KMS-11 (cell line): ENCODE results near the gene EVC.

Experiments
- H2AFZ ChIP-seq: fragments of 200-600 bp; sonication (generic); 2 replicates; pipeline ENCODE4 v1.6.1; 2016; ENCODE audit warnings: antibody characterized with exemption, mixed run types, low read depth
- H3K27ac ChIP-seq: fragments of 200-600 bp; sonication (generic); 2 replicates; pipeline ENCODE4 v1.6.1; 2016; ENCODE audit warnings: mild to moderate bottlenecking, mixed run types
- H3K27me3 ChIP-seq: fragments of 200-600 bp; sonication (generic); 2 replicates; pipeline ENCODE4 v1.6.1; 2017; ENCODE audit warnings: mild to moderate bottlenecking, low read depth, mixed run types, moderate library complexity; ENCODE audit not compliant: insufficient read depth
- H3K36me3 ChIP-seq: fragments of 200-600 bp; sonication (generic); 2 replicates; pipeline ENCODE4 v1.6.1; 2017; ENCODE audit warnings: mild to moderate bottlenecking, mixed run types; ENCODE audit not compliant: insufficient read depth
- H3K4me1 ChIP-seq: fragments of 200-600 bp; sonication (generic); 2 replicates; pipeline ENCODE4 v1.6.1; 2016; ENCODE audit warnings: mild to moderate bottlenecking, low read depth, mixed run types; ENCODE audit not compliant: poor library complexity, severe bottlenecking
- H3K4me2 ChIP-seq: fragments of 200-600 bp; sonication (generic); 2 replicates; pipeline ENCODE4 v1.7.0; 2016; ENCODE audit warnings: mild to moderate bottlenecking, mixed run types
- H3K4me3 ChIP-seq: fragments of 200-600 bp; sonication (generic); IDR thresholded peaks from 2 replicates; pipeline ENCODE4 v1.6.1; 2017; ENCODE audit warnings: low read depth, low read length, mixed read lengths; ENCODE audit not compliant: insufficient read depth
- H3K79me2 ChIP-seq: fragments of 200-600 bp; sonication (generic); 2 replicates; pipeline ENCODE4 v1.6.1; 2016; ENCODE audit warnings: low read depth, mixed run types; ENCODE audit not compliant: insufficient read depth
- H3K9ac ChIP-seq: fragments of 200-600 bp; sonication (generic); 2 replicates; pipeline ENCODE4 v1.6.1; 2016; ENCODE audit warnings: mild to moderate bottlenecking, mixed run types
- H4K20me1 ChIP-seq: fragments of 200-600 bp; sonication (generic); 2 replicates; pipeline ENCODE4 v1.6.1; 2016; ENCODE audit warnings: mild to moderate bottlenecking, mixed run types; ENCODE audit not compliant: insufficient read depth
- TF ChIP-seq, protein P1 (sequence below): fragments of 200-600 bp; sonication (generic); conservative IDR thresholded peaks from 2 replicates; pipeline ENCODE4 v1.6.1; 2017; ENCODE audit warnings: low read depth, mild to moderate bottlenecking, antibody characterized with exemption, low read length, moderate library complexity, mixed read lengths

EVC gene

DNA sequence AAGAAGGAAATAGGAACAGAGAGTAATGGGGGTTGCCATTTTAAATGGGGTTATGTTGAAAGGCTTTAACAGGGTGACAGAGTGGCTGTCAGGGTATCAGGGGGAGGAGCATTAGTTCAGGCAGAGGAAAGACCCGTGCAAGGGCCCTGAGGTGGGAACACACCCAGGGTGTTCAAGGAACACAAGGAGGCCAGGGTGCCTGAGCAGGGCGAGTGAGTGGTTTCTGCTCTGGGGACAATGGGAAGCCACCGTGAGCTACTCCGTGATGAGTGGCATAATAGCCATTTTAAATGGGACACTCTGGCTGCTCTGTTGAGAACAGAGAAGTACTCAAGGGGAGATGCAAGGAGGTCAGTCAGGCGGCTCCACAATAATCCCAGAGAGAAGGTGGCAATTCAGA is 7.2 kb upstream of the EVC start:
- no peaks in the 10 kb centered on the region; the same call in 1 of the 2 replicates for H3K79me2 ChIP-seq
- no peaks in the 10 kb centered on the region for H3K36me3 ChIP-seq
- H3K27me3 ChIP-seq: no peaks in the 10 kb centered on the region
- H3K9ac ChIP-seq: peak overlapping the region; percentile 6; the same call in 1 of the 2 replicates
- peaks cover 45% of the 10 kb centered on the region for H3K4me1 ChIP-seq
- no peak overlapping the region for H2AFZ ChIP-seq
- no peaks in the 10 kb centered on the region for H4K20me1 ChIP-seq
- peak overlapping the region; percentile 66 for H3K4me2 ChIP-seq
- no peak overlapping the region for H3K4me3 ChIP-seq
- TF ChIP-seq, protein P1, sequence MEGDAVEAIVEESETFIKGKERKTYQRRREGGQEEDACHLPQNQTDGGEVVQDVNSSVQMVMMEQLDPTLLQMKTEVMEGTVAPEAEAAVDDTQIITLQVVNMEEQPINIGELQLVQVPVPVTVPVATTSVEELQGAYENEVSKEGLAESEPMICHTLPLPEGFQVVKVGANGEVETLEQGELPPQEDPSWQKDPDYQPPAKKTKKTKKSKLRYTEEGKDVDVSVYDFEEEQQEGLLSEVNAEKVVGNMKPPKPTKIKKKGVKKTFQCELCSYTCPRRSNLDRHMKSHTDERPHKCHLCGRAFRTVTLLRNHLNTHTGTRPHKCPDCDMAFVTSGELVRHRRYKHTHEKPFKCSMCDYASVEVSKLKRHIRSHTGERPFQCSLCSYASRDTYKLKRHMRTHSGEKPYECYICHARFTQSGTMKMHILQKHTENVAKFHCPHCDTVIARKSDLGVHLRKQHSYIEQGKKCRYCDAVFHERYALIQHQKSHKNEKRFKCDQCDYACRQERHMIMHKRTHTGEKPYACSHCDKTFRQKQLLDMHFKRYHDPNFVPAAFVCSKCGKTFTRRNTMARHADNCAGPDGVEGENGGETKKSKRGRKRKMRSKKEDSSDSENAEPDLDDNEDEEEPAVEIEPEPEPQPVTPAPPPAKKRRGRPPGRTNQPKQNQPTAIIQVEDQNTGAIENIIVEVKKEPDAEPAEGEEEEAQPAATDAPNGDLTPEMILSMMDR: no peak
- H3K27ac ChIP-seq: peak overlapping the region; percentile 56

DNA sequence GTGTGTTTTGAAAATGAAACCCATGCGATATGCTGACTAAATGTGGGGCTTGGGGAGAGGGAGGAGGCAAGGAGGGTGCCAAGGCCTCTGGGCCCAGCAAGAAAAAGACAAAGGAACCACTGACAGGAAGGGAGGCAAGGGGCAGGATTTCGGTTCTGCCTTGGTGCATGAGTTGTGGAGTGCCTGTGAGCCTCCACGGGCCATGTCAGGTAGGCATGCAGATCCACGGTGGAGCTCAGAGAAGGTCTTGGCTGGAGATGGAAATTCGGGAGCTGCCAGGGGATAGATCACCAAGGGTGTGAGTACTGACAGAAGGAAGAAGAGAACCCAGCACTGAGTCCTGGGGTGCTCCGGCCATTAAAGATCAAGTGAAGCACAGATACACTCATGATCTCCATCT is 6.7 kb upstream of the EVC start:
- Histone ChIP-seq H3K27me3 (no peaks in the 10 kb centered on the region), H3K4me3 (no peak overlapping the region), H3K9ac (peak overlapping the region; percentile 6; the same call in 1 of the 2 replicates), H3K4me1 (peaks cover 50% of the 10 kb centered on the region), H3K27ac (peak overlapping the region; percentile 56), H3K4me2 (peak overlapping the region; percentile 66), H3K36me3 (no peaks in the 10 kb centered on the region), H2AFZ (no peak overlapping the region), H3K79me2 (no peaks in the 10 kb centered on the region; the same call in 1 of the 2 replicates), H4K20me1 (no peaks in the 10 kb centered on the region)
- TF ChIP-seq, protein P1: no peak

DNA sequence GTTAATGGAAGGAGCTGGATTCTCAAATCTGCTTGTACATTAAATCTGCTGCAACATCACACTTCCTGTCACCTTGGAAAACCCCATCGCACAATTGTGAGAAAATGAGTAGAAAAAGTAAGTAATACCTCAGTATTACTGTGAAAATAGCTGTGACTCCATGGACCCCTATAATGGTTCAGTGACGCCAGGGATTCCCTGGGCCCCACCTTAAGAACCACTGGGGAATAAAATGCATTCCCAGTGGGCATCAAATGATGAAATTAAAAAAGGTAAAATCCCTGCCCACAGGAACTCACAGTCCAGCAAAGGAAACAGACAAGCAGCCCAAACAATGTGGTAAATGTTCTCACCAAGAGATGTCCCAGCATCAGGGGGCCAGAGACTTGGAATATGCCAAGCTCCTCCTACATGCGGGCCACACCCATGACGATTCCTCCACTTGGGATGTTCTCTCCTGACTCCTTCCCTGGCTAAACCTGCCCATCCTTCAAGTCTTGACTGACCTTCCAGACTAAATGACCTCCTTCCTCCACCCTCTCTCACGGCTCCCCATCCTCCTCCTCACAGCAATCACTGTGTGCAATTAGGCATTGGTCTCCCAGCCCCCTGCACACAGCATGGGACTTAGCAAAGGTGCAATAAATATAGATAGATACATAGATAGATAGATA is 5.2 kb upstream of the EVC start:
- Histone ChIP-seq H3K79me2 (no peaks in the 10 kb centered on the region; the same call in 1 of the 2 replicates), H3K27ac (peak overlapping the region; percentile 48; the same call in 1 of the 2 replicates), H3K4me1 (peaks cover 65% of the 10 kb centered on the region), H2AFZ (no peak overlapping the region), H3K4me2 (peak overlapping the region; percentile 66), H4K20me1 (no peaks in the 10 kb centered on the region), H3K9ac (no peak overlapping the region), H3K36me3 (no peaks in the 10 kb centered on the region), H3K27me3 (no peaks in the 10 kb centered on the region), H3K4me3 (no peak overlapping the region)
- TF ChIP-seq, protein P1: no peak

DNA sequence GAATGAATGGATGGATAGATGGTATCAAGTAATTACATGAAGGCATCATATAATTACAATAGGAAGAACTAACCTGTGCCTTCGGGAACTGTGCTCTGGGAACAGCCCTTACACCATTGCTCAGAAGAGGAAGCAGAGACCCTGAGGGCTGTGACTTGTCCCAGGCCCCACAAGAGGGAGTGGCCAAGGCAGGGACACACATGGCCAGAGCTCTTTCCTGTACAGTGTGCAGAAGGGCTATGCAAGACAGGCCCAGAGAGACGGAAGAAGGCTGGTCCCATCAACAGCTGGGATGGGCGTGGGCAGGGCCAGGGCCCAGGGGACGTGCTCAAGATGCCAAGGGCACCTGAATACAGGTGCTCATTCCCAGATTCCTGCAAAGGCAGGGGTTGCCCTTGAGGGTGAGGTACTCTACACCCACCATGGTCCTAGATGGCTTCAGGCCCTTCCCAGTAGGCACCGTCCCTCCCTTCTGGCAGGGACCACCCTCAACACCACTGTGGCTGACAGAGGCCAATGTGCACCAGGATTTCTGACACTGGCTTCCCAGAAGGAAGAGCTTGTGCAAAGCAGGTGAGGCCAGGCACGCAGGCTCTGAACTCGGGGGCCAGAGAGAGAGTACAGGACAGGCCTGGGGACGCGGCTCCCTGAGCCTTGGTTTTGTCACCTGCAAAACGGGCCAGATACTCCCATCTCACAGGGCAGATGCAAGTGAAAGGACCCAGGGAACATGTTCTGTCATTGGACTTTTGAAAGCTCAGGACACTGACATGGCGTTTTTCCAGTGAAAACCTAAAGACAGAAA is 4.3 kb upstream of the EVC start:
- H3K36me3 ChIP-seq: no peaks in the 10 kb centered on the region
- no peaks in the 10 kb centered on the region for H3K27me3 ChIP-seq
- TF ChIP-seq, protein P1: no peak
- H3K27ac ChIP-seq: no peak overlapping the region; the same call in 1 of the 2 replicates
- peaks cover 65% of the 10 kb centered on the region for H3K4me1 ChIP-seq
- H4K20me1 ChIP-seq: no peaks in the 10 kb centered on the region
- no peak overlapping the region; the same call in 1 of the 2 replicates for H3K9ac ChIP-seq
- H3K4me2 ChIP-seq: peak overlapping the region; percentile 66; the same call in 1 of the 2 replicates
- H3K79me2 ChIP-seq: no peaks in the 10 kb centered on the region; the same call in 1 of the 2 replicates
- no peak overlapping the region for H3K4me3 ChIP-seq
- no peak overlapping the region for H2AFZ ChIP-seq
